H1 (cell line): Measurements from ENCODE around the gene MPRIP. TPM values are rescaled to one million over a fixed set of nuclear protein-coding genes. Genes with fewer than 3 reads are reported as not detected.

ENCODE experiments used
- BRCA1 ChIP-seq: IDR thresholded peaks from 2 replicates; pipeline ENCODE4 v1.6.1; 2012; ENCODE audit warnings: low read depth, low read length, improper control_type of control experiment
- MAFK ChIP-seq: IDR thresholded peaks from 2 replicates; pipeline ENCODE4 v1.6.1; 2012; ENCODE audit warnings: low read depth, mild to moderate bottlenecking, improper control_type of control experiment, low read length
- PHF8 ChIP-seq: fragments of 200-600 bp; sonication (generic); conservative IDR thresholded peaks from 2 replicates; pipeline ENCODE4 v1.7.1; 2012; ENCODE audit warnings: low read depth, mild to moderate bottlenecking, inconsistent platforms, low read length, moderate library complexity
- RNF2 ChIP-seq: fragments of 200-900, 300-1000 bp; sonication (generic); IDR thresholded peaks from 2 replicates; pipeline ENCODE4 v1.7.1; 2016; ENCODE audit warnings: borderline replicate concordance, low read depth, mild to moderate bottlenecking, antibody characterized with exemption, low read length; ENCODE audit not compliant: poor library complexity, severe bottlenecking; ENCODE audit errors: missing control alignments
- TBP ChIP-seq: IDR thresholded peaks from 2 replicates; pipeline ENCODE4 v1.6.1; 2011; ENCODE audit warnings: low read depth, low read length, improper control_type of control experiment
- polyA plus RNA-seq, 7 experiments: library from polyadenylated mRNA; depleted of rRNA in 3 of 7; stranded (reverse) in 5 of 7; unstranded in 2 of 7; fragments of >200 nt in 5 of 7; fragments of 200-250 nt in 2 of 7; gene quantifications; 1 replicate in 5 of 7; 2 replicates in 1 of 7; 4 replicates in 1 of 7; pipeline versions ENCODE4 v1.2.1 to v1.2.3, GENCODE V29; 2011 to 2013; ENCODE audit warnings: missing spikeins in 2 of 7, mixed read lengths in 2 of 7
- total RNA-seq: library from RNA; stranded (reverse); fragmentation: NEBNext Ultra II Directional; extraction: Animal tissue kit (Norgen Biotek cat#: 25700); gene quantifications from 2 replicates; pipeline ENCODE4 v1.2.1, GENCODE V29; 2021
- TF ChIP-seq, protein P1 (sequence below): fragments of 300-600 bp; sonication (generic); IDR thresholded peaks from 2 replicates; pipeline ENCODE4 v1.7.1; 2012; ENCODE audit warnings: low read length, moderate library complexity, mild to moderate bottlenecking, inconsistent platforms; ENCODE audit not compliant: insufficient replicate concordance

The MPRIP gene
- total and polyA plus RNA-seq, 2 of the 8 experiments (the other 6 are each of a cell fraction or from before 2014, with no cell fraction given): 48.6 to 146 TPM

- TF ChIP-seq, protein P1, sequence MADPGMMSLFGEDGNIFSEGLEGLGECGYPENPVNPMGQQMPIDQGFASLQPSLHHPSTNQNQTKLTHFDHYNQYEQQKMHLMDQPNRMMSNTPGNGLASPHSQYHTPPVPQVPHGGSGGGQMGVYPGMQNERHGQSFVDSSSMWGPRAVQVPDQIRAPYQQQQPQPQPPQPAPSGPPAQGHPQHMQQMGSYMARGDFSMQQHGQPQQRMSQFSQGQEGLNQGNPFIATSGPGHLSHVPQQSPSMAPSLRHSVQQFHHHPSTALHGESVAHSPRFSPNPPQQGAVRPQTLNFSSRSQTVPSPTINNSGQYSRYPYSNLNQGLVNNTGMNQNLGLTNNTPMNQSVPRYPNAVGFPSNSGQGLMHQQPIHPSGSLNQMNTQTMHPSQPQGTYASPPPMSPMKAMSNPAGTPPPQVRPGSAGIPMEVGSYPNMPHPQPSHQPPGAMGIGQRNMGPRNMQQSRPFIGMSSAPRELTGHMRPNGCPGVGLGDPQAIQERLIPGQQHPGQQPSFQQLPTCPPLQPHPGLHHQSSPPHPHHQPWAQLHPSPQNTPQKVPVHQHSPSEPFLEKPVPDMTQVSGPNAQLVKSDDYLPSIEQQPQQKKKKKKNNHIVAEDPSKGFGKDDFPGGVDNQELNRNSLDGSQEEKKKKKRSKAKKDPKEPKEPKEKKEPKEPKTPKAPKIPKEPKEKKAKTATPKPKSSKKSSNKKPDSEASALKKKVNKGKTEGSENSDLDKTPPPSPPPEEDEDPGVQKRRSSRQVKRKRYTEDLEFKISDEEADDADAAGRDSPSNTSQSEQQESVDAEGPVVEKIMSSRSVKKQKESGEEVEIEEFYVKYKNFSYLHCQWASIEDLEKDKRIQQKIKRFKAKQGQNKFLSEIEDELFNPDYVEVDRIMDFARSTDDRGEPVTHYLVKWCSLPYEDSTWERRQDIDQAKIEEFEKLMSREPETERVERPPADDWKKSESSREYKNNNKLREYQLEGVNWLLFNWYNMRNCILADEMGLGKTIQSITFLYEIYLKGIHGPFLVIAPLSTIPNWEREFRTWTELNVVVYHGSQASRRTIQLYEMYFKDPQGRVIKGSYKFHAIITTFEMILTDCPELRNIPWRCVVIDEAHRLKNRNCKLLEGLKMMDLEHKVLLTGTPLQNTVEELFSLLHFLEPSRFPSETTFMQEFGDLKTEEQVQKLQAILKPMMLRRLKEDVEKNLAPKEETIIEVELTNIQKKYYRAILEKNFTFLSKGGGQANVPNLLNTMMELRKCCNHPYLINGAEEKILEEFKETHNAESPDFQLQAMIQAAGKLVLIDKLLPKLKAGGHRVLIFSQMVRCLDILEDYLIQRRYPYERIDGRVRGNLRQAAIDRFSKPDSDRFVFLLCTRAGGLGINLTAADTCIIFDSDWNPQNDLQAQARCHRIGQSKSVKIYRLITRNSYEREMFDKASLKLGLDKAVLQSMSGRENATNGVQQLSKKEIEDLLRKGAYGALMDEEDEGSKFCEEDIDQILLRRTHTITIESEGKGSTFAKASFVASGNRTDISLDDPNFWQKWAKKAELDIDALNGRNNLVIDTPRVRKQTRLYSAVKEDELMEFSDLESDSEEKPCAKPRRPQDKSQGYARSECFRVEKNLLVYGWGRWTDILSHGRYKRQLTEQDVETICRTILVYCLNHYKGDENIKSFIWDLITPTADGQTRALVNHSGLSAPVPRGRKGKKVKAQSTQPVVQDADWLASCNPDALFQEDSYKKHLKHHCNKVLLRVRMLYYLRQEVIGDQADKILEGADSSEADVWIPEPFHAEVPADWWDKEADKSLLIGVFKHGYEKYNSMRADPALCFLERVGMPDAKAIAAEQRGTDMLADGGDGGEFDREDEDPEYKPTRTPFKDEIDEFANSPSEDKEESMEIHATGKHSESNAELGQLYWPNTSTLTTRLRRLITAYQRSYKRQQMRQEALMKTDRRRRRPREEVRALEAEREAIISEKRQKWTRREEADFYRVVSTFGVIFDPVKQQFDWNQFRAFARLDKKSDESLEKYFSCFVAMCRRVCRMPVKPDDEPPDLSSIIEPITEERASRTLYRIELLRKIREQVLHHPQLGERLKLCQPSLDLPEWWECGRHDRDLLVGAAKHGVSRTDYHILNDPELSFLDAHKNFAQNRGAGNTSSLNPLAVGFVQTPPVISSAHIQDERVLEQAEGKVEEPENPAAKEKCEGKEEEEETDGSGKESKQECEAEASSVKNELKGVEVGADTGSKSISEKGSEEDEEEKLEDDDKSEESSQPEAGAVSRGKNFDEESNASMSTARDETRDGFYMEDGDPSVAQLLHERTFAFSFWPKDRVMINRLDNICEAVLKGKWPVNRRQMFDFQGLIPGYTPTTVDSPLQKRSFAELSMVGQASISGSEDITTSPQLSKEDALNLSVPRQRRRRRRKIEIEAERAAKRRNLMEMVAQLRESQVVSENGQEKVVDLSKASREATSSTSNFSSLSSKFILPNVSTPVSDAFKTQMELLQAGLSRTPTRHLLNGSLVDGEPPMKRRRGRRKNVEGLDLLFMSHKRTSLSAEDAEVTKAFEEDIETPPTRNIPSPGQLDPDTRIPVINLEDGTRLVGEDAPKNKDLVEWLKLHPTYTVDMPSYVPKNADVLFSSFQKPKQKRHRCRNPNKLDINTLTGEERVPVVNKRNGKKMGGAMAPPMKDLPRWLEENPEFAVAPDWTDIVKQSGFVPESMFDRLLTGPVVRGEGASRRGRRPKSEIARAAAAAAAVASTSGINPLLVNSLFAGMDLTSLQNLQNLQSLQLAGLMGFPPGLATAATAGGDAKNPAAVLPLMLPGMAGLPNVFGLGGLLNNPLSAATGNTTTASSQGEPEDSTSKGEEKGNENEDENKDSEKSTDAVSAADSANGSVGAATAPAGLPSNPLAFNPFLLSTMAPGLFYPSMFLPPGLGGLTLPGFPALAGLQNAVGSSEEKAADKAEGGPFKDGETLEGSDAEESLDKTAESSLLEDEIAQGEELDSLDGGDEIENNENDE: no peak
- no peak for TF ChIP-seq TBP
- no peak for TF ChIP-seq PHF8
- no peak for TF ChIP-seq MAFK
- no peak for TF ChIP-seq RNF2
- no peak for TF ChIP-seq BRCA1
- TF ChIP-seq, all 59 proteins: peak for 0
These were observed 9.7 kb downstream of the MPRIP start (continued) for GRCh38 chr17:17051791-17052461.
